ENCODE data around the gene LRBA. TPM values are rescaled to one million over a fixed set of nuclear protein-coding genes. Genes with fewer than 3 reads are reported as not detected.

The LRBA gene
- polyA plus RNA-seq, 2 of the 4 experiments (the other 2 are of a cell fraction): 10.7 to 25.1 TPM

DNA sequence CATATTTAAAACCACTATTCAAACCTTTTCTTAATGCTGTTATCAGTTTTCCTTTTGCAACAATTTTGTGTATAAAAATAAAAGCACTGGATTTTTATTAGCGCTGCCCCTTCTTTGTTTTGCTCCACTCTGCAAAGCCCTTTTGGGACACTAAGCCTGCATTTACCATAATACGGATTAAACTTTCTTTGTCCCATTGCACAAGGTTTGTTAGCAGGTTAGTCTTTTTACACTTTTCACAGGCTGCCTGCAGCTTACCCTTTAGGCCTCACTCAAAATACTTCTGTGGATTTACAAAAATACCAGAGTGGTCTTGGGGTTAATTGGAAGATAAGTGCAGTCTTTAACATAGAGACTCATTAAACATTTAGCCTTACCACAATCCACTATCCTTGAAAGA lies 468.8 kb downstream of the LRBA start:
- no peak for FAIRE-seq
- Histone ChIP-seq H3K4me1 (peaks cover under 1% of the 10 kb centered on the region; the same call in 1 of the 3 replicates), H3K4me3 (no peak overlapping the region), H3K4me2 (no peak overlapping the region), H3K27ac (no peak overlapping the region), H3K9me3 (no peaks in the 10 kb centered on the region)
- POLR2A ChIA-PET: no interaction called here
- WGBS (ENCODE audit: missing lambda C conversion rate): 91% methylated on average over 2 of the region's 2 CpGs
- CTCF ChIA-PET: interaction anchor here (1.0 kb wide), 1 partner anchor 8 kb away, joined by 3 read pairs; no protein-coding TSS in a partner anchor
- DNase-seq (ENCODE audit: low read depth in 1 of 2, low spot score in 1 of 2): no peak
- no peak for ATAC-seq
- no peak for TF ChIP-seq MAFK (IDR thresholded peaks at IDR 0.05; ENCODE audit: partially characterized antibody)

GRCh38 chr4:150543042-150543441 lies 472.0 kb downstream of the LRBA start:
- TF ChIP-seq TFCP2L1 (CRISPR knock-in tag; IDR thresholded peaks at IDR 0.05) (no peak), HOXB5 (CRISPR knock-in tag; IDR thresholded peaks at IDR 0.05) (no peak), CBX2 (IDR thresholded peaks at IDR 0.05; ENCODE audit: borderline replicate concordance, low read depth) (no peak), SMC3 (IDR thresholded peaks at IDR 0.05) (no peak), RCOR1 (IDR thresholded peaks at IDR 0.05; ENCODE audit: low read depth, low read length) (no peak), JUNB (IDR thresholded peaks at IDR 0.05) (no peak), HMGXB4 (CRISPR knock-in tag; IDR thresholded peaks at IDR 0.05; ENCODE audit: borderline replicate concordance) (no peak), FOXS1 (CRISPR knock-in tag; IDR thresholded peaks at IDR 0.05) (no peak), NPAS2 (CRISPR knock-in tag; IDR thresholded peaks at IDR 0.05; ENCODE audit: borderline replicate concordance) (no peak), GATA3 (IDR thresholded peaks at IDR 0.05; ENCODE audit: borderline replicate concordance) (no peak)
- TF ChIP-seq, protein P1, sequence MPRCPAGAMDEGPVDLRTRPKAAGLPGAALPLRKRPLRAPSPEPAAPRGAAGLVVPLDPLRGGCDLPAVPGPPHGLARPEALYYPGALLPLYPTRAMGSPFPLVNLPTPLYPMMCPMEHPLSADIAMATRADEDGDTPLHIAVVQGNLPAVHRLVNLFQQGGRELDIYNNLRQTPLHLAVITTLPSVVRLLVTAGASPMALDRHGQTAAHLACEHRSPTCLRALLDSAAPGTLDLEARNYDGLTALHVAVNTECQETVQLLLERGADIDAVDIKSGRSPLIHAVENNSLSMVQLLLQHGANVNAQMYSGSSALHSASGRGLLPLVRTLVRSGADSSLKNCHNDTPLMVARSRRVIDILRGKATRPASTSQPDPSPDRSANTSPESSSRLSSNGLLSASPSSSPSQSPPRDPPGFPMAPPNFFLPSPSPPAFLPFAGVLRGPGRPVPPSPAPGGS (IDR thresholded peaks at IDR 0.05): no peak
- DNase-seq (ENCODE audit: low read depth in 1 of 2, low spot score in 1 of 2) (no peak), ATAC-seq (no peak), FAIRE-seq (no peak)
- POLR2A ChIA-PET: no interaction called here
- no peak overlapping the region for H3K4me3 ChIP-seq
- H3K9me3 ChIP-seq: no peaks in the 10 kb centered on the region
- WGBS (ENCODE audit: missing lambda C conversion rate): 93% methylated on average over 1 of the region's 1 CpG
- H3K4me2 ChIP-seq: no peak overlapping the region
- no peak overlapping the region for H3K27ac ChIP-seq
- peaks cover 7% of the 10 kb centered on the region; the same call in 1 of the 3 replicates for H3K4me1 ChIP-seq
- CTCF ChIA-PET: no interaction called here

GRCh38 chr4:150541681-150542080 lies 473.4 kb downstream of the LRBA start:
- ATAC-seq (no peak), FAIRE-seq (no peak), DNase-seq (ENCODE audit: low read depth in 1 of 2, low spot score in 1 of 2) (no peak)
- no peak overlapping the region for H3K27ac ChIP-seq
- H3K4me3 ChIP-seq: no peak overlapping the region
- CTCF ChIA-PET: interaction anchor here (0.6 kb wide), 1 partner anchor 66 kb away, joined by 3 read pairs; no protein-coding TSS in a partner anchor
- H3K4me1 ChIP-seq: peaks cover 7% of the 10 kb centered on the region; the same call in 1 of the 3 replicates
- no peaks in the 10 kb centered on the region for H3K9me3 ChIP-seq
- WGBS (ENCODE audit: missing lambda C conversion rate): 86% methylated on average over 3 of the region's 3 CpGs
- H3K4me2 ChIP-seq: no peak overlapping the region
- TF ChIP-seq KDM5A (IDR thresholded peaks at IDR 0.05): no peak
- no peak for TF ChIP-seq POLR2A (IDR thresholded peaks at IDR 0.05; ENCODE audit: low read length)
- TF ChIP-seq, protein P2, sequence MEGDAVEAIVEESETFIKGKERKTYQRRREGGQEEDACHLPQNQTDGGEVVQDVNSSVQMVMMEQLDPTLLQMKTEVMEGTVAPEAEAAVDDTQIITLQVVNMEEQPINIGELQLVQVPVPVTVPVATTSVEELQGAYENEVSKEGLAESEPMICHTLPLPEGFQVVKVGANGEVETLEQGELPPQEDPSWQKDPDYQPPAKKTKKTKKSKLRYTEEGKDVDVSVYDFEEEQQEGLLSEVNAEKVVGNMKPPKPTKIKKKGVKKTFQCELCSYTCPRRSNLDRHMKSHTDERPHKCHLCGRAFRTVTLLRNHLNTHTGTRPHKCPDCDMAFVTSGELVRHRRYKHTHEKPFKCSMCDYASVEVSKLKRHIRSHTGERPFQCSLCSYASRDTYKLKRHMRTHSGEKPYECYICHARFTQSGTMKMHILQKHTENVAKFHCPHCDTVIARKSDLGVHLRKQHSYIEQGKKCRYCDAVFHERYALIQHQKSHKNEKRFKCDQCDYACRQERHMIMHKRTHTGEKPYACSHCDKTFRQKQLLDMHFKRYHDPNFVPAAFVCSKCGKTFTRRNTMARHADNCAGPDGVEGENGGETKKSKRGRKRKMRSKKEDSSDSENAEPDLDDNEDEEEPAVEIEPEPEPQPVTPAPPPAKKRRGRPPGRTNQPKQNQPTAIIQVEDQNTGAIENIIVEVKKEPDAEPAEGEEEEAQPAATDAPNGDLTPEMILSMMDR (IDR thresholded peaks at IDR 0.05): no peak
- no peak for TF ChIP-seq HDAC2 (IDR thresholded peaks at IDR 0.05)
- TF ChIP-seq ZNF302 (CRISPR knock-in tag; IDR thresholded peaks at IDR 0.05): no peak
- no peak for TF ChIP-seq HOXB5 (CRISPR knock-in tag; IDR thresholded peaks at IDR 0.05)
- no peak for TF ChIP-seq NFE2L2 (conservative IDR thresholded peaks at IDR 0.05; ENCODE audit: low read length)
- TF ChIP-seq, protein P1 (IDR thresholded peaks at IDR 0.05): no peak
- no peak for TF ChIP-seq NR3C1 (IDR thresholded peaks at IDR 0.05)
- TF ChIP-seq GATA3 (IDR thresholded peaks at IDR 0.05; ENCODE audit: borderline replicate concordance): no peak
- no peak for TF ChIP-seq EHMT2 (IDR thresholded peaks at IDR 0.05; ENCODE audit: low read depth)
- TF ChIP-seq CBX8 (IDR thresholded peaks at IDR 0.05): no peak
- TF ChIP-seq HOXB13 (CRISPR knock-in tag; IDR thresholded peaks at IDR 0.05; ENCODE audit: low read depth): no peak
- TF ChIP-seq RFX5 (IDR thresholded peaks at IDR 0.05): no peak
- TF ChIP-seq FOSL2 (IDR thresholded peaks at IDR 0.05): no peak
- no peak for TF ChIP-seq FOSL2 (CRISPR knock-in tag; IDR thresholded peaks at IDR 0.05)
- TF ChIP-seq CHD4 (IDR thresholded peaks at IDR 0.05; ENCODE audit: borderline replicate concordance): no peak
- no peak for TF ChIP-seq USF2 (IDR thresholded peaks at IDR 0.05)
- POLR2A ChIA-PET: no interaction called here

Measured in A549 (cell line).